Measurements from ENCODE around the gene MYOD1. TPM values are rescaled to one million over a fixed set of nuclear protein-coding genes. Genes with fewer than 3 reads are reported as not detected.
A peak's percentile ranks its signal among the peaks of the same experiment; 100 is the strongest.

MYOD1 gene
- total and polyA plus RNA-seq, 12 donors, result not detected

GRCh38 chr11:17753153-17753552 is 33.8 kb downstream of the MYOD1 start:
- Histone ChIP-seq H3K4me3 (no peak overlapping the region), H3K27ac (no peak overlapping the region), H3K27me3 (no peaks in the 10 kb centered on the region), H3K36me3 (replicated peaks in 1 of 2) (no peaks in the 10 kb centered on the region), H3K4me1 (replicated peaks in 1 of 2) (no peaks in the 10 kb centered on the region), H3K9me3 (replicated peaks in 1 of 3) (no peaks in the 10 kb centered on the region)
- no peak for DNase-seq
- 65 to 79% (median 75%) methylated on average over 2 to 5 of the region's 5 CpGs for WGBS, 4 donors
- TF ChIP-seq POLR2A (IDR thresholded peaks at IDR 0.05), result no peak
- no peak for TF ChIP-seq CTCF (IDR thresholded peaks at IDR 0.05)
- intact Hi-C loops (cut with DNase I), result no loop called here

GRCh38 chr11:17753641-17754040 is 34.3 kb downstream of the MYOD1 start:
- 75 to 86% (median 84%) methylated on average over 9 to 10 of the region's 10 CpGs for WGBS, 4 donors
- intact Hi-C loops (cut with DNase I), result no loop called here

GRCh38 chr11:17755891-17756290 is 36.5 kb downstream of the MYOD1 start:
- no peak overlapping the region for H3K27ac ChIP-seq
- 70 to 89% (median 78%) methylated on average over 3 of the region's 3 CpGs for WGBS, 4 donors
- H3K36me3 ChIP-seq (replicated peaks in 1 of 2), result no peaks in the 10 kb centered on the region
- no peaks in the 10 kb centered on the region for H3K27me3 ChIP-seq
- H3K4me3 ChIP-seq, result no peak overlapping the region
- no peaks in the 10 kb centered on the region for H3K9me3 ChIP-seq (replicated peaks in 1 of 3)
- intact Hi-C loops (cut with DNase I), result no loop called here
- DNase-seq, result no peak
- no peaks in the 10 kb centered on the region for H3K4me1 ChIP-seq (replicated peaks in 1 of 2)
- TF ChIP-seq CTCF (IDR thresholded peaks at IDR 0.05), result no peak

More at GRCh38 chr11:17753641-17754040, 34.3 kb downstream of the MYOD1 start:
- no peak for TF ChIP-seq POLR2A (IDR thresholded peaks at IDR 0.05)
- TF ChIP-seq CTCF (IDR thresholded peaks at IDR 0.05), result no peak
- Histone ChIP-seq H3K27ac (no peak overlapping the region), H3K9me3 (replicated peaks in 1 of 3) (no peaks in the 10 kb centered on the region), H3K36me3 (replicated peaks in 1 of 2) (no peaks in the 10 kb centered on the region), H3K4me1 (replicated peaks in 1 of 2) (no peaks in the 10 kb centered on the region), H3K4me3 (no peak overlapping the region), H3K27me3 (no peaks in the 10 kb centered on the region)
- no peak for DNase-seq

- no peaks in the 10 kb centered on the region for H3K4me1 ChIP-seq (replicated peaks in 1 of 2)
- no peaks in the 10 kb centered on the region for H3K27me3 ChIP-seq
- TF ChIP-seq POLR2A (IDR thresholded peaks at IDR 0.05), result no peak
- peak; percentile 15 to 71 (median 55) for TF ChIP-seq CTCF (IDR thresholded peaks at IDR 0.05)
- DNase-seq, result peak in 6 of 7 donors; percentile 30 to 66 (median 50)
- no peak overlapping the region for H3K27ac ChIP-seq
- WGBS, 4 donors, result 54 to 68% (median 60%) methylated on average over 15 to 23 of the region's 23 CpGs
- intact Hi-C loops (cut with DNase I), result loop anchor here (5.0 to 10.0 kb wide), 2 partner anchors 214 to 217 kb away; no protein-coding TSS in a partner anchor
- H3K9me3 ChIP-seq (replicated peaks in 1 of 3), result no peaks in the 10 kb centered on the region
- no peaks in the 10 kb centered on the region for H3K36me3 ChIP-seq (replicated peaks in 1 of 2)
- H3K4me3 ChIP-seq, result no peak overlapping the region
Measured at GRCh38 chr11:17760102-17761029, 41.0 kb downstream of the MYOD1 start.

Data from adrenal gland (tissue), 12 donors.